IMR-90 (cell line): Measurements from ENCODE around the gene STX2. TPM values are rescaled to one million over a fixed set of nuclear protein-coding genes. Genes with fewer than 3 reads are reported as not detected.

Experiments
- ATAC-seq: fragments of 200-7000 bp; cut with Tn5 transposase; 2 replicates; pipeline ENCODE4 v1.9.1; 2020; ENCODE audit warnings: low read depth, mild to moderate bottlenecking, moderate library complexity
- BruUV-seq: library from RNA; stranded (reverse); fragments of 400-500 nt; replicated peaks from 2 replicates; lab custom pipeline; 2021; lab: Mats Ljungman, UMichigan
- CTCF ChIA-PET: fragments of 300-600 bp; formaldehyde crosslinking; extraction: SDS; loops from one replicate; lab custom pipeline; 2021; ENCODE audit warnings: antibody characterized with exemption; lab: Yijun Ruan, JAX
- POLR2A ChIA-PET: fragments of 300-600 bp; sonication (Branson Sonifier 250); formaldehyde crosslinking; loops from one replicate; lab custom pipeline; 2022; ENCODE audit warnings: antibody characterized with exemption; ENCODE audit not compliant: unreplicated experiment; lab: Charles Lee
- DNase-seq: peaks from one replicate; pipeline ENCODE4 v3.0.0; 2013
- H2AFZ ChIP-seq: replicated peaks from 2 replicates; pipeline ENCODE3; 2013; ENCODE audit warnings: low read length, mild to moderate bottlenecking; ENCODE audit not compliant: poor library complexity
- H2AK5ac ChIP-seq: 2 replicates; pipeline ENCODE4 v1.6.1; 2013; ENCODE audit warnings: low read depth, low read length, inconsistent platforms
- H2AK9ac ChIP-seq: replicated peaks from 2 replicates; pipeline ENCODE3; 2013; ENCODE audit warnings: mild to moderate bottlenecking, low read depth, low read length, moderate library complexity; ENCODE audit not compliant: poor library complexity
- H2BK120ac ChIP-seq: 2 replicates; pipeline ENCODE4 v1.6.1; 2013; ENCODE audit warnings: low read depth, low read length, inconsistent platforms
- H2BK15ac ChIP-seq: 3 replicates; pipeline ENCODE4 v1.6.1; 2013; ENCODE audit warnings: low read depth, low read length, inconsistent platforms
- H2BK20ac ChIP-seq: 2 replicates; pipeline ENCODE4 v1.6.1; 2013; ENCODE audit warnings: low read depth, mild to moderate bottlenecking, inconsistent platforms, low read length, moderate library complexity
- H2BK5ac ChIP-seq: 2 replicates; pipeline ENCODE4 v1.6.1; 2013; ENCODE audit warnings: mild to moderate bottlenecking, low read depth, low read length, inconsistent platforms; ENCODE audit not compliant: poor library complexity, severe bottlenecking
- H3K14ac ChIP-seq: replicated peaks from 2 replicates; pipeline ENCODE4 v1.6.1; 2013; ENCODE audit warnings: low read depth, low read length, inconsistent platforms
- H3K18ac ChIP-seq: 2 replicates; pipeline ENCODE4 v1.6.1; 2013; ENCODE audit warnings: low read depth, low read length, control low read depth
- H3K23ac ChIP-seq: 2 replicates; pipeline ENCODE4 v1.6.1; 2013; ENCODE audit warnings: low read depth, low read length, inconsistent platforms
- H3K27ac ChIP-seq: 2 replicates; pipeline ENCODE4 v1.5.1; 2013; ENCODE audit warnings: mild to moderate bottlenecking, control low read depth, low read length; ENCODE audit not compliant: insufficient read depth
- H3K27me3 ChIP-seq: 2 replicates; pipeline ENCODE4 v1.6.1; 2013; ENCODE audit warnings: low read length; ENCODE audit not compliant: control insufficient read depth, insufficient read depth
- H3K36me3 ChIP-seq: 2 replicates; pipeline ENCODE4 v1.6.1; 2013; ENCODE audit warnings: low read length, mixed read lengths; ENCODE audit not compliant: control insufficient read depth, insufficient read depth
- H3K4ac ChIP-seq: 2 replicates; pipeline ENCODE4 v1.6.1; 2013; ENCODE audit warnings: low read depth, low read length, inconsistent platforms
- H3K4me1 ChIP-seq: 2 replicates; pipeline ENCODE4 v1.6.1; 2013; ENCODE audit warnings: low read length, mixed read lengths; ENCODE audit not compliant: control insufficient read depth, insufficient read depth
- H3K4me2 ChIP-seq: 2 replicates; pipeline ENCODE4 v1.6.1; 2013; ENCODE audit warnings: low read depth, mild to moderate bottlenecking, control low read depth, low read length, moderate library complexity
- H3K4me3 ChIP-seq: 2 replicates; pipeline ENCODE4 v1.5.1; 2013; ENCODE audit warnings: low read depth, mild to moderate bottlenecking, control low read depth, low read length, moderate library complexity; ENCODE audit not compliant: insufficient read depth
- H3K56ac ChIP-seq: 2 replicates; pipeline ENCODE4 v1.6.1; 2013; ENCODE audit warnings: low read length, inconsistent platforms; ENCODE audit not compliant: insufficient read depth; ENCODE audit errors: extremely low read depth
- H3K79me1 ChIP-seq, 2 experiments: 2 replicates each; pipeline ENCODE4 v1.6.1; 2013; ENCODE audit warnings: low read length in 2 of 2, inconsistent platforms in 1 of 2, low read depth in 1 of 2
- H3K9ac ChIP-seq: 2 replicates; pipeline ENCODE4 v1.6.1; 2013; ENCODE audit warnings: low read depth, low read length, control low read depth
- H3K9me1 ChIP-seq: 2 replicates; pipeline ENCODE4 v1.6.1; 2013; ENCODE audit warnings: low read length, inconsistent platforms; ENCODE audit not compliant: insufficient read depth
- H3K9me3 ChIP-seq: 2 replicates; pipeline ENCODE4 v1.6.1; 2013; ENCODE audit warnings: low read length; ENCODE audit not compliant: control insufficient read depth, insufficient read depth
- H4K20me1 ChIP-seq: 2 replicates; pipeline ENCODE4 v1.6.1; 2013; ENCODE audit warnings: low read length, inconsistent platforms; ENCODE audit not compliant: insufficient read depth
- H4K5ac ChIP-seq: 2 replicates; pipeline ENCODE4 v1.6.1; 2013; ENCODE audit warnings: mild to moderate bottlenecking, low read depth, low read length, control low read depth
- H4K8ac ChIP-seq, 2 experiments: 2 replicates each; pipeline ENCODE4 v1.6.1; 2013; ENCODE audit warnings: low read depth in 2 of 2, low read length in 2 of 2, control low read depth in 1 of 2, inconsistent platforms in 1 of 2
- H4K91ac ChIP-seq: 2 replicates; pipeline ENCODE4 v1.6.1; 2013; ENCODE audit warnings: low read depth, low read length, inconsistent platforms; ENCODE audit not compliant: insufficient read depth
- MXI1 ChIP-seq: IDR thresholded peaks from 2 replicates; pipeline ENCODE4 v1.6.1; 2012; ENCODE audit warnings: low read depth, mild to moderate bottlenecking, low read length, moderate library complexity, borderline replicate concordance
- NFE2L2 ChIP-seq: fragments of 150-350 bp; IDR thresholded peaks from 2 replicates; pipeline ENCODE4 v1.6.1; 2016; ENCODE audit warnings: low read depth, mild to moderate bottlenecking, low read length
- RAD21 ChIP-seq: IDR thresholded peaks from 2 replicates; pipeline ENCODE4 v1.6.1; 2012; ENCODE audit warnings: low read length, improper control_type of control experiment
- RFX5 ChIP-seq: IDR thresholded peaks from 2 replicates; pipeline ENCODE4 v1.8.0; 2012; ENCODE audit warnings: low read depth, mild to moderate bottlenecking, low read length, moderate library complexity
- WGBS, 2 experiments: methylation state at CpG; one replicate each; pipeline versions ENCODE4 v1.1.5 to v1.1.7; 2013; ENCODE audit warnings: missing lambda C conversion rate in 2 of 2; ENCODE audit not compliant: insufficient read length in 1 of 2; ENCODE audit errors: extremely low coverage in 2 of 2; 5-methylcytosine and 5-hydroxymethylcytosine counted together
- dilution Hi-C: fragments of 300-500 bp; cut with HindIII; formaldehyde crosslinking; loops from one replicate; pipeline ENCODE4 v1.14.3; 2018; ENCODE audit warnings: low sequenced_read_pairs; ENCODE audit not compliant: unreplicated experiment
- in situ Hi-C: fragments of 300-500 bp; cut with MboI; formaldehyde crosslinking; loops from 3 replicates; pipeline ENCODE4 v1.14.3; 2019; ENCODE audit warnings: low sequenced_read_pairs, inconsistent platforms, mixed read lengths
- intact Hi-C: fragments of 100-400 bp; cut with micrococcal nuclease; formaldehyde crosslinking; loops from 2 replicates; pipeline ENCODE4 v1.10.0; 2022
- polyA plus RNA-seq, 3 experiments: library from polyadenylated mRNA; depleted of rRNA; stranded (reverse); fragments of >200 nt; gene quantifications; 2 replicates each; pipeline ENCODE4 v1.2.3, GENCODE V29; 2012; ENCODE audit warnings: low replicate concordance in 1 of 3
- total RNA-seq: library from RNA; depleted of rRNA; stranded (reverse); fragments of >200 nt; gene quantifications from 2 replicates; pipeline ENCODE4 v1.2.3, GENCODE V29; 2012
- TF ChIP-seq, protein P1 (sequence below): fragments of 150-350 bp; IDR thresholded peaks from 2 replicates; pipeline ENCODE4 v1.6.1; 2017; ENCODE audit warnings: mild to moderate bottlenecking, antibody characterized with exemption, low read length, low read depth

The STX2 gene
- total and polyA plus RNA-seq, 2 of the 4 experiments (the other 2 are of a cell fraction) = 26.9 to 32.5 TPM

DNA sequence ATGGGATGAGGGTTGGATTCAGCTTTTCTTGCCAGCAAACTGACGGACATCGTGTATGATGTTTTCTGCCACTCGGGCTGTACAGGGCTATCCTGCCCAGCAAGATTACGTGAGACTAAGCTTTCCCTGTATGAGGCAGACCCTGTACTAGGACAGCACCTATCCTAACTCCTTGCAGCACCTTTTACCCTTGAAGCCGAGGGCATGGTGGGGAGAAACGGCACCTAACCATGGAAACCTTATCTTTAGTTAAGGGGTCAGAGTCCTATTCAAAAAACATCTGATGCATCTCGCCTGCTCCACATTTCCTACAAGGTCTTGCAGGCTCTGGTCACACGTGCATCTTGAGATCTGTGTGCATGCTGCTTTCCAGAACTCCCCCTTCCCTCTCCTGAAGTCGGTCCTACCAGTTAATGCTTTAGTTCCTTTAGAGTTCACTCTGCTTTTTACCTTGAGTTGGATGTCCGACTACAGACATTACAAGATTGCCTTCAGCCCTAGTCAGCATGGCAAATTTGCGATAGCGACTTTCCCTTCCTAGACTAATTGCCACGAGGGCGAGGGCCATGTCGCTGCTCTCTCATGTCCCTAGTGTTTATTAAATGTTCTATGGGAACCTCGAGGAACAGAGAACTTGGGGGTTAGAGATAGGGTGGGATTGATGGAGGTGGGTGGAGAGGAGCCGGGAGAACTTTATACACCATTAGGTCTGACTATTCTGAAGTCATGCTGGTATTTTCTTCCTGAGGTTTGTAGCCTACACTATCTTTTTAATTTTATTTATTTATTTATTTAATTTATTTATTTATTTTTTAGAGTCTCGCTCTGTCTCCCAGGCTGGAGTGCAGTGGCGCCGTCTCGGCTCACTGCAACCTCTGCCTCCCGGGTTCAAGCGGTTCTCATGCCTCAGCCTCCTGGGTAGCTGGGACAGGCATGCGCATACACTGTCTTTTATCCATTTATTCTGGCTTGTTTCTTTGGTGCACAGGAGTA, 39.4 kb upstream of the STX2 start (continued):
- TF ChIP-seq, protein P1, sequence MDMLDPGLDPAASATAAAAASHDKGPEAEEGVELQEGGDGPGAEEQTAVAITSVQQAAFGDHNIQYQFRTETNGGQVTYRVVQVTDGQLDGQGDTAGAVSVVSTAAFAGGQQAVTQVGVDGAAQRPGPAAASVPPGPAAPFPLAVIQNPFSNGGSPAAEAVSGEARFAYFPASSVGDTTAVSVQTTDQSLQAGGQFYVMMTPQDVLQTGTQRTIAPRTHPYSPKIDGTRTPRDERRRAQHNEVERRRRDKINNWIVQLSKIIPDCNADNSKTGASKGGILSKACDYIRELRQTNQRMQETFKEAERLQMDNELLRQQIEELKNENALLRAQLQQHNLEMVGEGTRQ = no peak
- TF ChIP-seq RFX5 (no peak), NFE2L2 (no peak)

DNA sequence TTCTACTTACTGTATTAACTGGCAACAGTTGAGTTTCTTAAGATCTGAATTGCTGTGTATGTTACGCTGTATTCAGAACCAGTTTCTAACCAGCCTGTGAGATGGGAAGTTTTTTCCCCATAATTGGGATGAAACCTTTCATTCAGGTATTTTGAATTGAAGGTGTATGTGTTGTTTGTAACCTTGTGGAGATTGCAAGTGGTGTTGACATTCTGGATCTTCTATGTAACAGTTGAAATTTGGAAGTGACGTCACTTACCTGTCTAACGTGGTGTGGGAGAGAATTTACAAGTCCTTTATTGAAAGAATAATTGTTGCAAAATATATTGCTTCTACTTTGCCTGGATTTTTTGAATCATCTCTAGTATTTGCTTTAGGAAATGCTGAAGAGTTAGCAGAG, 38.3 kb upstream of the STX2 start:
- no CpG with 5 or more reads among the region's 3 CpGs for WGBS, 2 experiments

More for the DNA sequence above, 38.3 kb upstream of the STX2 start:
- no peak overlapping the region for H3K23ac ChIP-seq
- ATAC-seq (no peak), DNase-seq (no peak)
- no peak overlapping the region for H3K14ac ChIP-seq
- H2BK20ac ChIP-seq = no peak overlapping the region
- peaks cover 11 to 32% of the 10 kb centered on the region in 2 experiments; a peak in 2 of 4 replicates for H3K79me1 ChIP-seq
- no peak overlapping the region for H3K9ac ChIP-seq
- peaks cover 27% of the 10 kb centered on the region for H4K20me1 ChIP-seq
- H3K4me1 ChIP-seq = no peaks in the 10 kb centered on the region
- H3K4me2 ChIP-seq = no peak overlapping the region
- H4K91ac ChIP-seq = no peak overlapping the region
- no peak overlapping the region for H3K4ac ChIP-seq
- H2AFZ ChIP-seq = no peak overlapping the region
- H3K4me3 ChIP-seq = no peak overlapping the region
- peaks cover 22% of the 10 kb centered on the region for H3K36me3 ChIP-seq
- ChIA-PET POLR2A (no interaction called here), CTCF (interaction anchor here (0.7 kb wide), 1 partner anchor 19 kb away, joined by 4 read pairs; no protein-coding TSS in a partner anchor)
- no peak overlapping the region for H2AK5ac ChIP-seq
- in situ Hi-C loops = no loop called here
- no peak overlapping the region for H2AK9ac ChIP-seq
- no peak overlapping the region for H3K27ac ChIP-seq
- H3K18ac ChIP-seq = no peak overlapping the region
- BruUV-seq = no TSS peak
- TF ChIP-seq NFE2L2 (no peak), MXI1 (no peak), RAD21 (no peak)
- TF ChIP-seq, protein P1 = no peak
- H2BK120ac ChIP-seq = no peak overlapping the region
- H3K9me1 ChIP-seq = peaks cover 6% of the 10 kb centered on the region; the same call in 1 of the 2 replicates
- H4K8ac ChIP-seq = no peak overlapping the region
- no peak overlapping the region for H2BK15ac ChIP-seq
- no peak overlapping the region for H3K56ac ChIP-seq
- no peak overlapping the region for H2BK5ac ChIP-seq
- dilution Hi-C loops = no loop called here
- no peaks in the 10 kb centered on the region for H3K27me3 ChIP-seq
- no peaks in the 10 kb centered on the region for H3K9me3 ChIP-seq
- intact Hi-C loops = no loop called here
- H4K5ac ChIP-seq = no peak overlapping the region
